ENCODE measurements around the gene PLEKHA7.

Gene PLEKHA7

DNA sequence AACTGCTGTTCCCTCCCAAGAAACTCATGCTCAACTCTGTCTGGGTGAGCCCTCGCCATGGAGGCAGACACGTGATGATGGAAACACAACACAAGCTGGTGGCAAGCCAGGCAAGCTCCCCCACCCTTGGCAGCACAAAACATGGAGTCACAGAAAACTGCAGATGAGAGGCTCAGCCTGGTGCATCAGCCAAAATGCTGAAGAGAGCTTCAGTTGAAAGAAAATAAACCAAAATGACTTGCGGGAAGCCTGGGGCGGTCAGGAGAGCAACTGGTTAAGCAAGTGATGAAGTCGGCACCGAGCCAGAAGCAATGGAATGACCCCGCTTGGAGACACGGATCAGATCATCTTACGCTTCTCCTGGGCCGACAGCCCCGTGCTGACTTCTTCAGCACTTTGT is 207.4 kb downstream of the PLEKHA7 start:
- no peak for DNase-seq (ENCODE audit: low spot score)
- TF ChIP-seq, protein P1, sequence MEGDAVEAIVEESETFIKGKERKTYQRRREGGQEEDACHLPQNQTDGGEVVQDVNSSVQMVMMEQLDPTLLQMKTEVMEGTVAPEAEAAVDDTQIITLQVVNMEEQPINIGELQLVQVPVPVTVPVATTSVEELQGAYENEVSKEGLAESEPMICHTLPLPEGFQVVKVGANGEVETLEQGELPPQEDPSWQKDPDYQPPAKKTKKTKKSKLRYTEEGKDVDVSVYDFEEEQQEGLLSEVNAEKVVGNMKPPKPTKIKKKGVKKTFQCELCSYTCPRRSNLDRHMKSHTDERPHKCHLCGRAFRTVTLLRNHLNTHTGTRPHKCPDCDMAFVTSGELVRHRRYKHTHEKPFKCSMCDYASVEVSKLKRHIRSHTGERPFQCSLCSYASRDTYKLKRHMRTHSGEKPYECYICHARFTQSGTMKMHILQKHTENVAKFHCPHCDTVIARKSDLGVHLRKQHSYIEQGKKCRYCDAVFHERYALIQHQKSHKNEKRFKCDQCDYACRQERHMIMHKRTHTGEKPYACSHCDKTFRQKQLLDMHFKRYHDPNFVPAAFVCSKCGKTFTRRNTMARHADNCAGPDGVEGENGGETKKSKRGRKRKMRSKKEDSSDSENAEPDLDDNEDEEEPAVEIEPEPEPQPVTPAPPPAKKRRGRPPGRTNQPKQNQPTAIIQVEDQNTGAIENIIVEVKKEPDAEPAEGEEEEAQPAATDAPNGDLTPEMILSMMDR (IDR thresholded peaks at IDR 0.05; ENCODE audit: extremely low read depth, insufficient read depth, missing control alignments) = no peak
- in situ Hi-C loops (cut with MboI; ENCODE audit: low pct_unique_long_range_greater_than_20kb, low sequenced_read_pairs, unreplicated experiment) = no loop called here

DNA sequence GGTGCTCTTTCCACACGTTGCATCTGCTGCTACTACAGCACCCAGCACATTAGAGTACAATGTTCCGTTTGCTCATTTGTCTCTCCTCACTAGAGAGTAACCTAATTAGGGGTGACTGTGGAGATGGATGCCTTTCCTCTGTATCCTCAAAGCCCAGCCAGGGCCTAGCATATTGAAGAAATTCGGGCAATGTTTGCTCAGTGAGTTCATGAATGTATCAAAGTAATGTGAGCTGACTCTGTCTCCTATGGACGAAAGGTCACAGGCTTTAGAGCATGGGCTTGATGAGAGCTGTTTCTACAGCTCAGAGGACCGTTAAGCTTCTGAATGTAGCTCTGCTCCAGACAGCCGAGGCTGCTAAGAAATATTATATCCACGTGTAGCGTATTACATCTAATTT is 208.3 kb downstream of the PLEKHA7 start:
- TF ChIP-seq, protein P1 (IDR thresholded peaks at IDR 0.05; ENCODE audit: extremely low read depth, insufficient read depth, missing control alignments) = no peak
- in situ Hi-C loops (cut with MboI; ENCODE audit: low pct_unique_long_range_greater_than_20kb, low sequenced_read_pairs, unreplicated experiment) = no loop called here
- DNase-seq (ENCODE audit: low spot score) = no peak

DNA sequence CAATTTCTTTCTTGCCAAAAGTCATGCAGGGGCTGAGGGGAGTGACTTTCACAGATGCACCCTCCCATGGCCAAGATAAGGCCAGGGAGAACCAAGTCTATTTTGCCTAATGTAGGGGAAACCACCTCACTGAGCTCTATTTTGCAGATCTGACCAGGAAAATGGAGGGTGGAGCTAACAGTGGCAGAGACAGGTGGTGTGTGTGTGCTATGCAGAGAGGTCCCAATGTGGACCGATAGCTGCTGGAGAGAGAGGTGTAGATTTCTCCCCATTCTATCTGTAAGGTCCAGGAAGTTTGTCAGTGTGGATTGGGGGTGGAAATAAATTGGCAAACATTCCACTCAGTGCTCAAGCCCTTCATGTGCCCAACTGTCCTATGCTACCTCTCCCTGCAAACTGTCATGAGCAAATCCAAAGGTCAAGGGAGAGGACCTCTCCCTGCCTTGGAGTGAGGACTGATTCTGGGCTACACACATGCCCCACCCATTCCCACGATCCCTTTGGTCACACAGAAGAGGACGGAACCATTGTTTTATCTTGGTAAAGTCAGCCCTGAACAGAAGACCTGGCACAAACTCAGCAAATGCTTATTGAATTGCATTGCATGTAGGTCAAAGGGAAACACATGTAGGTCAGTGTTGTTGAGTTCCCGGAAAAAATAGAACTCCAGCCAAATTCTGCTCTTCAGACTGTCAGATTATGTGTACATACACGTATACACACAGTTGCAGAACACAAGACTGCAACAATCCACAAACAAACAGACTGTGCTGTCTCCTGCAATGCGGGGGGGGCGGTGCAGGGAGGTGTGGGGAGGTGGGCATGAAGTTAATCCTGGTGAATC is 209.9 kb downstream of the PLEKHA7 start:
- in situ Hi-C loops (cut with MboI; ENCODE audit: low pct_unique_long_range_greater_than_20kb, low sequenced_read_pairs, unreplicated experiment) = no loop called here
- no peak for DNase-seq (ENCODE audit: low spot score)
- TF ChIP-seq, protein P1 (IDR thresholded peaks at IDR 0.05; ENCODE audit: extremely low read depth, insufficient read depth, missing control alignments) = no peak

DNA sequence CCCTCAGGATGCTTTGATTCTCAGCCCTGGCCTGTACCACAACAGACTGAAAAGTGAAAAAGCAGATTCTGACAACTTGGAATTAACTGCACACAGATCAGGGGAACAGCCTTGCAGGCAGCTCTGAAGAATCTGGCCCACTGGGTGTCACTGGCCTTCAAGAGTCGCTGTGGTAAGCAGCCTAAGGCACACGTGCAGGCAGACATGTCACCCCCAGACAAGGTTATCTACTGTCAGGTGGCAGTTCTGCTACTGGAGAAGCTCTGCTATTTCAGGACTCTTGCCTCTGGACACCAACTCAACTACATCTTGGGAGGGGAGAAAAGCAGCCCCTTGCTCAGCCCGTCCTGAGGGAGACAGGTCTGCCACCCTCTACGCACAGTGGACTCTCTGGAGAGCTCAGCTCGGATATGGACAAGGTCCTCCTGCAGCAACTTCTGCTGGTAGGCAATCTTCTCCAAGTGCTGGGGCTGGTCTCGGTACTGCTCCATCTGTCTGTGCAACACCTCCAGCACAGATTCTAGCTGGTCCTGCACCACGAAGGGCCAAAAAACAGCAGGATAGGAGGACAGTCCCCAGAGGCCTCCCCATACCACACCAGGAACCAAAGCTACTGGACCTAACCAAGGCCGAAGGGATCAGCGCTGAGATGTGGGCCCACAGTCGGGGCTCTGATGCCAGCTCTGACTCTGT is 212.8 kb downstream of the PLEKHA7 start:
- in situ Hi-C loops (cut with MboI; ENCODE audit: low pct_unique_long_range_greater_than_20kb, low sequenced_read_pairs, unreplicated experiment) = no loop called here
- TF ChIP-seq, protein P1 (IDR thresholded peaks at IDR 0.05; ENCODE audit: extremely low read depth, insufficient read depth, missing control alignments) = no peak
- DNase-seq (ENCODE audit: low spot score) = no peak

DNA sequence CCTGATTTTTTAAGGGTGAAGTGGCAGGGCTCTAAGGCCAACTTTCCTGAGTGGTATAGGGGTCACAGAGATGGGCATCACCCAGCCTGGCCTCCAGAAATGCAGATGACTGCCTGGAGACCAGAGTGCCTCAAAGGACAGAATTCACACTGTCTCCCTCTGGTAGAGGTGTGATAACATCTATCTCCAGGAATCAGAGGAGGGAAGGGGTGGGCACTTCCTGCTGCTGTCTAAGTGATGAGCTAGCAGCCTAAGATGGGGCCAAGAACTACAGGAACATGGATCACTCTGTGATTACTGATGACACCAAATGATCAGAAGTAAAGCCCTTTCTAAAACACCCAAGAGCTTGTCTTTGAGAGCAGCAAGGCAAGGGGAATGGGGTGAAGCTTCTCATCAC is 213.8 kb downstream of the PLEKHA7 start:
- in situ Hi-C loops (cut with MboI; ENCODE audit: low pct_unique_long_range_greater_than_20kb, low sequenced_read_pairs, unreplicated experiment) = no loop called here
- no peak for DNase-seq (ENCODE audit: low spot score)
- TF ChIP-seq, protein P1 (IDR thresholded peaks at IDR 0.05; ENCODE audit: extremely low read depth, insufficient read depth, missing control alignments) = no peak

DNA sequence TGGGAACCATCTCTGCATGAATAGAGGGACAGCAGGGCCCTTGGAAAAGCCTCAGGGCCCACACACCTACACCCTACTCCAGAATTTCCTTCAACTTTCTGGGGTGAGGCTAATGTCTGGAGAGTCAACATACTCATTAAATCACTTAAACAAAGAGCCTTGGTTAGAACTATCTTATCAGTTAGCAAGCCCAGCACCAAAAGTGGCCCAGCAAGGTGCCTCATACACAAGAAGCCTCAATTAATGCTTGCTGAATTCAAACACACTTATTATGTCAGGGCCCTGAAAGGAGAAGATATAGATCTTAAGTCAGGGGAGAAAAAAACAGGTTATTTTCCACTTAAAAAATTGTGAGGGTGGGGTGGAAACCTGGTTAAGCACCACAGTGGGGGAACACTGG is 214.3 kb downstream of the PLEKHA7 start:
- in situ Hi-C loops (cut with MboI; ENCODE audit: low pct_unique_long_range_greater_than_20kb, low sequenced_read_pairs, unreplicated experiment) = loop anchor here (25.0 kb wide), 1 partner anchor 712 kb away; no protein-coding TSS in a partner anchor
- TF ChIP-seq, protein P1 (IDR thresholded peaks at IDR 0.05; ENCODE audit: extremely low read depth, insufficient read depth, missing control alignments) = no peak
- no peak for DNase-seq (ENCODE audit: low spot score)
